Nephron progenitor cell (in vitro differentiated cells): ENCODE measurements around the gene KCNQ1.

ENCODE experiments used
- DNase-seq: peaks from one replicate; pipeline ENCODE4 v3.0.0; 2021
- H3K27ac Mint-ChIP-seq: 2 replicates; pipeline ENCODE4 v1.8.0; 2021; ENCODE audit warnings: mild to moderate bottlenecking, moderate library complexity, mixed read lengths
- H3K27me3 Mint-ChIP-seq: 2 replicates; pipeline ENCODE4 v1.8.0; 2021; ENCODE audit warnings: mild to moderate bottlenecking, low read depth, mixed read lengths; ENCODE audit not compliant: poor library complexity
- H3K36me3 Mint-ChIP-seq: 2 replicates; pipeline ENCODE4 v1.8.0; 2021; ENCODE audit warnings: low read depth, mixed read lengths
- H3K4me1 Mint-ChIP-seq: 2 replicates; pipeline ENCODE4 v1.8.0; 2021; ENCODE audit warnings: mixed read lengths
- H3K4me3 Mint-ChIP-seq: 2 replicates; pipeline ENCODE4 v1.8.0; 2021; ENCODE audit warnings: mild to moderate bottlenecking, moderate library complexity, mixed read lengths
- H3K9me3 Mint-ChIP-seq: 2 replicates; pipeline ENCODE4 v1.8.0; 2021; ENCODE audit warnings: mild to moderate bottlenecking, moderate library complexity, mixed read lengths
- TF ChIP-seq, protein P1 (sequence below): fragments of 200-600 bp; sonication (generic); IDR thresholded peaks from 2 replicates; pipeline ENCODE4 v1.5.0; 2021; ENCODE audit warnings: antibody characterized with exemption

The KCNQ1 gene

GRCh38 chr11:2761131-2762030, 316.6 kb downstream of the KCNQ1 start:
- peaks cover 55% of the 10 kb centered on the region for H3K9me3 Mint-ChIP-seq
- no peak overlapping the region for H3K27ac Mint-ChIP-seq
- H3K4me1 Mint-ChIP-seq = peaks cover 33% of the 10 kb centered on the region
- H3K4me3 Mint-ChIP-seq = no peak overlapping the region
- H3K27me3 Mint-ChIP-seq = peaks cover 14% of the 10 kb centered on the region
- TF ChIP-seq, protein P1, sequence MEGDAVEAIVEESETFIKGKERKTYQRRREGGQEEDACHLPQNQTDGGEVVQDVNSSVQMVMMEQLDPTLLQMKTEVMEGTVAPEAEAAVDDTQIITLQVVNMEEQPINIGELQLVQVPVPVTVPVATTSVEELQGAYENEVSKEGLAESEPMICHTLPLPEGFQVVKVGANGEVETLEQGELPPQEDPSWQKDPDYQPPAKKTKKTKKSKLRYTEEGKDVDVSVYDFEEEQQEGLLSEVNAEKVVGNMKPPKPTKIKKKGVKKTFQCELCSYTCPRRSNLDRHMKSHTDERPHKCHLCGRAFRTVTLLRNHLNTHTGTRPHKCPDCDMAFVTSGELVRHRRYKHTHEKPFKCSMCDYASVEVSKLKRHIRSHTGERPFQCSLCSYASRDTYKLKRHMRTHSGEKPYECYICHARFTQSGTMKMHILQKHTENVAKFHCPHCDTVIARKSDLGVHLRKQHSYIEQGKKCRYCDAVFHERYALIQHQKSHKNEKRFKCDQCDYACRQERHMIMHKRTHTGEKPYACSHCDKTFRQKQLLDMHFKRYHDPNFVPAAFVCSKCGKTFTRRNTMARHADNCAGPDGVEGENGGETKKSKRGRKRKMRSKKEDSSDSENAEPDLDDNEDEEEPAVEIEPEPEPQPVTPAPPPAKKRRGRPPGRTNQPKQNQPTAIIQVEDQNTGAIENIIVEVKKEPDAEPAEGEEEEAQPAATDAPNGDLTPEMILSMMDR = no peak
- DNase-seq = no peak
- H3K36me3 Mint-ChIP-seq = no peaks in the 10 kb centered on the region

DNA sequence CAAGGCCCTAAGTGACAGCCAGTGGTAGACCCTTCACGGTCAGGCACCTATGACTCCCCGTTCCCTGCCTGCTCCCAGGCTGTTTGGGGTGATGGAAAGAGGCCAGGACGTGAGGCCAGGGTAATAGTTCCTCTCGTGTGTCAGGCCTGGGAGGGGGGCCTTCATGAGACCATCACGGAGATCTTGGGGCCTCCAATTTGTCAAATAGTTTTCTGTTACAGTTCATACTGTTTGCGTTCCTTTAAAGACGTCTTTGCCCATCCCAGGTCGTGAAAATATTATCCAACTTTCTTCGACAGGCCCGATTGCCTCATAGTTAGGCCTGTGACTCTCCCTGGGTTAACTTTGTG, 317.2 kb downstream of the KCNQ1 start:
- no peak overlapping the region for H3K4me3 Mint-ChIP-seq
- no peak overlapping the region for H3K27ac Mint-ChIP-seq
- H3K4me1 Mint-ChIP-seq = peaks cover 33% of the 10 kb centered on the region
- H3K36me3 Mint-ChIP-seq = peaks cover under 1% of the 10 kb centered on the region
- no peak for DNase-seq
- H3K9me3 Mint-ChIP-seq = peaks cover 55% of the 10 kb centered on the region
- TF ChIP-seq, protein P1 = no peak
- H3K27me3 Mint-ChIP-seq = peaks cover 17% of the 10 kb centered on the region

DNA sequence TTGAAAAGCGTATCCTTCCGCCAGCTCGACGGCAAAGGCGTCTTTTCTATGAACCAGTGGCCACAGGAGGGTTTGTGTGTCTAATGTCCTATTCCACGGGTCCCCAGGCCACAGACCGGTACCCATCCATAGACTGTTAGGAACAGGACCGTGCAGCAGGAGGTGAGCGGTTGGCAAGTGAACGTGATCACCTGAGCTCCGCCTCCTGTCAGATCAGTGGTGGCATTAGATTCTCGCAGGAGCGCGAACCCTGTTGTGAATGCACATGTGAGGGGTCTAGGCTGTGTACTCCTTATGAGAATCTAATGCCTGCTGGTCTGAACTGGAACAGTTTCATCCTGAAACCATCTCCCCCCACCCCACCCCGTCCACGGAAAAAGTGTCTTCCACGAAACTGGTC, 317.6 kb downstream of the KCNQ1 start:
- Mint-ChIP-seq H3K4me3 (no peak overlapping the region), H3K9me3 (peaks cover 55% of the 10 kb centered on the region), H3K27me3 (peaks cover 17% of the 10 kb centered on the region), H3K36me3 (peaks cover 3% of the 10 kb centered on the region), H3K4me1 (peaks cover 33% of the 10 kb centered on the region), H3K27ac (no peak overlapping the region)
- no peak for DNase-seq
- TF ChIP-seq, protein P1 = no peak

GRCh38 chr11:2763984-2764383, 319.2 kb downstream of the KCNQ1 start:
- Mint-ChIP-seq H3K9me3 (peaks cover 41% of the 10 kb centered on the region), H3K27me3 (peaks cover 16% of the 10 kb centered on the region), H3K36me3 (peaks cover 3% of the 10 kb centered on the region), H3K27ac (no peak overlapping the region), H3K4me1 (peaks cover 33% of the 10 kb centered on the region), H3K4me3 (no peak overlapping the region)
- TF ChIP-seq, protein P1 = no peak
- no peak for DNase-seq

- TF ChIP-seq, protein P1 = no peak
- H3K4me3 Mint-ChIP-seq = no peak overlapping the region
Observed at GRCh38 chr11:2765491-2765890, 320.7 kb downstream of the KCNQ1 start.

DNA sequence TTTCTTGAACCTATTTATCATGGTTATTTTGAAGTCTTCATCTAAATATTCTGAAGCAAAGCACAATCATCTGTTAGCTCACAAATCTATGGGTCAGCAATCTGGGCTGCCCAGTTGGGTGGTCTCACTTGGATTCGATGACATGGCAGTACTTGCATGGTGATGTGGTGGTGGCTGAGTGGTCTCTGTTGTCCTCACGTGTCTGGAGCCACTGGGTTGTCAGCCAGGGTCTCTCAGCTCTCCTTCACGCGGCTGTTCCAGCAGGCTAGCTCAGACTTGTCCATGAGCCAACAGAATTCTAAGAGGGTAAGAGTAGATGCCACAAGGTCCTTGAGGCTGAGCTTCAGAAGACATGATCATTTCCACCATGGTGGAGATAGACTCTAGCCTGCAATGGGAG, 321.4 kb downstream of the KCNQ1 start:
- Mint-ChIP-seq H3K27me3 (peaks cover 19% of the 10 kb centered on the region), H3K4me1 (peaks cover 34% of the 10 kb centered on the region), H3K9me3 (peaks cover 32% of the 10 kb centered on the region), H3K36me3 (peaks cover 3% of the 10 kb centered on the region), H3K27ac (no peak overlapping the region), H3K4me3 (no peak overlapping the region)
- TF ChIP-seq, protein P1 = no peak
- no peak for DNase-seq

More at GRCh38 chr11:2765491-2765890, 320.7 kb downstream of the KCNQ1 start:
- Mint-ChIP-seq H3K4me1 (peaks cover 36% of the 10 kb centered on the region), H3K27ac (no peak overlapping the region), H3K36me3 (peaks cover 3% of the 10 kb centered on the region), H3K9me3 (peaks cover 37% of the 10 kb centered on the region), H3K27me3 (peaks cover 19% of the 10 kb centered on the region)
- DNase-seq = no peak
